HepG2 (cell line): ENCODE results near the gene SMIM30. TPM values are rescaled to one million over a fixed set of nuclear protein-coding genes. Genes with fewer than 3 reads are reported as not detected.

Experiments
- AGO2 ChIP-seq: fragments of 200-400 bp; formaldehyde crosslinking; optimal IDR thresholded peaks from 2 replicates; pipeline ENCODE3; 2017; ENCODE audit warnings: mild to moderate bottlenecking, low read depth, low read length, moderate library complexity
- GTF3A ChIP-seq: sonication (generic); formaldehyde crosslinking; conservative IDR thresholded peaks from 2 replicates; pipeline ENCODE4 v1.4.0; 2020; ENCODE audit warnings: mild to moderate bottlenecking, missing genetic modification reagents
- GZF1 ChIP-seq: sonication (generic); formaldehyde crosslinking; IDR thresholded peaks from 2 replicates; pipeline ENCODE4 v1.5.1; 2020; ENCODE audit warnings: mild to moderate bottlenecking, missing genetic modification reagents
- KLF12 ChIP-seq: sonication (generic); formaldehyde crosslinking; IDR thresholded peaks from 2 replicates; pipeline ENCODE4 v1.4.0; 2020; ENCODE audit warnings: missing genetic modification reagents, borderline replicate concordance
- PHF5A ChIP-seq: IDR thresholded peaks from one replicate; pipeline ENCODE4 v1.6.1; 2018; ENCODE audit warnings: low read depth, missing genetic modification reagents; ENCODE audit not compliant: unreplicated experiment
- PRMT3 ChIP-seq: sonication (generic); formaldehyde crosslinking; IDR thresholded peaks from 2 replicates; pipeline ENCODE4 v1.8.1; 2022; ENCODE audit warnings: low read depth, mild to moderate bottlenecking, moderate library complexity, missing genetic modification reagents, borderline replicate concordance
- SAFB2 ChIP-seq: sonication (generic); formaldehyde crosslinking; IDR thresholded peaks from 2 replicates; pipeline ENCODE4 v1.5.1; 2020; ENCODE audit warnings: missing genetic modification reagents, low read depth, mild to moderate bottlenecking, borderline replicate concordance
- SP4 ChIP-seq: sonication (generic); formaldehyde crosslinking; IDR thresholded peaks from 2 replicates; pipeline ENCODE4 v1.8.1; 2023; ENCODE audit warnings: mild to moderate bottlenecking, missing genetic modification reagents
- ZNF468 ChIP-seq: sonication (generic); formaldehyde crosslinking; IDR thresholded peaks from 2 replicates; pipeline ENCODE4 v1.8.0; 2022; ENCODE audit warnings: mild to moderate bottlenecking, moderate library complexity, missing genetic modification reagents
- ZNF782 ChIP-seq: sonication (generic); formaldehyde crosslinking; IDR thresholded peaks from 2 replicates; pipeline ENCODE4 v1.4.0; 2020; ENCODE audit warnings: missing genetic modification reagents, mild to moderate bottlenecking, borderline replicate concordance
- polyA plus RNA-seq, 8 experiments: library from polyadenylated mRNA; depleted of rRNA in 3 of 8; stranded (reverse) in 7 of 8; unstranded in 1 of 8; fragments of >200 nt; fragmentation: Illumina TruSeq in 4 of 8; extraction: Trizol in 4 of 8; gene quantifications; 2 replicates each; pipeline versions ENCODE4 v1.2.1 to v1.2.3, GENCODE V29; 2011 to 2016; ENCODE audit warnings: low read depth in 4 of 8, missing spikeins in 1 of 8, mixed read lengths in 1 of 8; ENCODE audit not compliant: insufficient read depth in 1 of 8
- total RNA-seq, 5 experiments: library from RNA; depleted of rRNA; stranded (reverse); fragments of >200 nt; fragmentation: Illumina TruSeq; extraction: Trizol; gene quantifications; 2 replicates each; pipeline ENCODE4 v1.2.3, GENCODE V29; 2016; ENCODE audit warnings: low read depth in 1 of 5
- TF ChIP-seq, protein P1 (sequence below): sonication (generic); formaldehyde crosslinking; IDR thresholded peaks from 2 replicates; pipeline ENCODE4 v1.5.0; 2020; ENCODE audit warnings: mild to moderate bottlenecking, missing genetic modification reagents
- TF ChIP-seq, protein P2 (sequence below): IDR thresholded peaks from 2 replicates; pipeline ENCODE4 v1.6.1; 2016; ENCODE audit warnings: low read depth, borderline replicate concordance
- TF ChIP-seq, protein P3 (sequence below): sonication (generic); formaldehyde crosslinking; IDR thresholded peaks from 2 replicates; pipeline ENCODE4 v1.5.0; 2020; ENCODE audit warnings: mild to moderate bottlenecking, missing genetic modification reagents, borderline replicate concordance
- TF ChIP-seq, protein P4 (sequence below): sonication (generic); formaldehyde crosslinking; IDR thresholded peaks from 2 replicates; pipeline ENCODE4 v1.9.0; 2021; ENCODE audit warnings: missing genetic modification reagents, mild to moderate bottlenecking, borderline replicate concordance

Gene SMIM30
- total and polyA plus RNA-seq, 2 of the 13 experiments (the other 11 are each of a cell fraction or from before 2014, with no cell fraction given) = 23.5 to 25.2 TPM

DNA sequence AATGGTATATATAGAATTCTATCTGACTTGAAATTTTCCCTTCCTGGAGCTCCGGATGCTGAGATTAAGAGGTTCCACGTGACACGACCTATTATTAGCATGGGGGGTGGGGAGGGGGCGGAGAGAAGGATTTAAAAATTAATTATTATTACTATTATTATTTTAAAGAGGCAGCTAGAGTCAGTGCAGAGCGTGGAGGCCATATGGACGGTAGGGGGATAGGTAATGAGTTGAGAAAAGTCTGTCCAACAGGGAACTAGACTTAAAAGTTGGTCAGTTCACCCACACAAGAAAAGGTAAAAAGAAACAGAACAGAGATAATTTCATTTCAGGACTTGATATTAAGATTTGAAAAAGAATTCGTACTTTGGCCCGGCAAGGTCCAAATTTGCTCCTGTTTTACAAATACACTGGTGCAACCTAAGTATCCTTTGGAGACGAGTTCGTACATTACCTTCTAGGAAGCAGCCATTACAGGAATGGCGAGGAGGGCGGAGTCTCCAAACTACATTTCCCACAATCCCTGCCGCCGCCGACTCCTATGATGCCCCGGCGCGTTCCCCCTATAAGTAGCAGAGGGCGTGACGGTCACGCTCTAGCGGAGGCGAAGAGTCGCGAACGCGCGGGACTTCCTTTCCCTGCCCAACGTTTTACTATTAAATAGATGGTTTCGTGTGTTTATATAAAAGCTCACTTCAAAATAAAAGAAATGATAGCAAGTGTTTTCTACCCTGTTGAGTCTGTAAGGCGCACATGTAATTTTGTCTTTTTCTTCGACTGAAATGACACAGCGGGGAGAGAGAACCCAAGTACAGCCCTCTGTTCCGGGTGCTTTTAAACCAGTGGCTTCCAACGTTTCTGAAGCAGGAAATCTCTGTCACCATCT, at the start of gene SMIM30 (continued):
- TF ChIP-seq, protein P1, sequence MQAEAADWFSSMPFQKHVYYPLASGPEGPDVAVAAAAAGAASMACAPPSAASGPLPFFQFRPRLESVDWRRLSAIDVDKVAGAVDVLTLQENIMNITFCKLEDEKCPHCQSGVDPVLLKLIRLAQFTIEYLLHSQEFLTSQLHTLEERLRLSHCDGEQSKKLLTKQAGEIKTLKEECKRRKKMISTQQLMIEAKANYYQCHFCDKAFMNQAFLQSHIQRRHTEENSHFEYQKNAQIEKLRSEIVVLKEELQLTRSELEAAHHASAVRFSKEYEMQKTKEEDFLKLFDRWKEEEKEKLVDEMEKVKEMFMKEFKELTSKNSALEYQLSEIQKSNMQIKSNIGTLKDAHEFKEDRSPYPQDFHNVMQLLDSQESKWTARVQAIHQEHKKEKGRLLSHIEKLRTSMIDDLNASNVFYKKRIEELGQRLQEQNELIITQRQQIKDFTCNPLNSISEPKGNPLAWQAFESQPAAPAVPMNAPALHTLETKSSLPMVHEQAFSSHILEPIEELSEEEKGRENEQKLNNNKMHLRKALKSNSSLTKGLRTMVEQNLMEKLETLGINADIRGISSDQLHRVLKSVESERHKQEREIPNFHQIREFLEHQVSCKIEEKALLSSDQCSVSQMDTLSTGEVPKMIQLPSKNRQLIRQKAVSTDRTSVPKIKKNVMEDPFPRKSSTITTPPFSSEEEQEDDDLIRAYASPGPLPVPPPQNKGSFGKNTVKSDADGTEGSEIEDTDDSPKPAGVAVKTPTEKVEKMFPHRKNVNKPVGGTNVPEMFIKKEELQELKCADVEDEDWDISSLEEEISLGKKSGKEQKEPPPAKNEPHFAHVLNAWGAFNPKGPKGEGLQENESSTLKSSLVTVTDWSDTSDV (CRISPR knock-in tag) = no peak
- TF ChIP-seq, protein P2, sequence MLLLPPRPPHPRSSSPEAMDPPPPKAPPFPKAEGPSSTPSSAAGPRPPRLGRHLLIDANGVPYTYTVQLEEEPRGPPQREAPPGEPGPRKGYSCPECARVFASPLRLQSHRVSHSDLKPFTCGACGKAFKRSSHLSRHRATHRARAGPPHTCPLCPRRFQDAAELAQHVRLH = peak; percentile 59; the same call in 1 of the 2 replicates
- TF ChIP-seq AGO2 (no peak), SAFB2 (no peak), ZNF782 (CRISPR knock-in tag) (no peak), PRMT3 (CRISPR knock-in tag) (no peak), GZF1 (no peak), GTF3A (CRISPR knock-in tag) (no peak), KLF12 (peak; percentile 94), ZNF468 (CRISPR knock-in tag) (no peak), PHF5A (no peak), SP4 (no peak; the same call in 1 of the 2 replicates)
- TF ChIP-seq, protein P3, sequence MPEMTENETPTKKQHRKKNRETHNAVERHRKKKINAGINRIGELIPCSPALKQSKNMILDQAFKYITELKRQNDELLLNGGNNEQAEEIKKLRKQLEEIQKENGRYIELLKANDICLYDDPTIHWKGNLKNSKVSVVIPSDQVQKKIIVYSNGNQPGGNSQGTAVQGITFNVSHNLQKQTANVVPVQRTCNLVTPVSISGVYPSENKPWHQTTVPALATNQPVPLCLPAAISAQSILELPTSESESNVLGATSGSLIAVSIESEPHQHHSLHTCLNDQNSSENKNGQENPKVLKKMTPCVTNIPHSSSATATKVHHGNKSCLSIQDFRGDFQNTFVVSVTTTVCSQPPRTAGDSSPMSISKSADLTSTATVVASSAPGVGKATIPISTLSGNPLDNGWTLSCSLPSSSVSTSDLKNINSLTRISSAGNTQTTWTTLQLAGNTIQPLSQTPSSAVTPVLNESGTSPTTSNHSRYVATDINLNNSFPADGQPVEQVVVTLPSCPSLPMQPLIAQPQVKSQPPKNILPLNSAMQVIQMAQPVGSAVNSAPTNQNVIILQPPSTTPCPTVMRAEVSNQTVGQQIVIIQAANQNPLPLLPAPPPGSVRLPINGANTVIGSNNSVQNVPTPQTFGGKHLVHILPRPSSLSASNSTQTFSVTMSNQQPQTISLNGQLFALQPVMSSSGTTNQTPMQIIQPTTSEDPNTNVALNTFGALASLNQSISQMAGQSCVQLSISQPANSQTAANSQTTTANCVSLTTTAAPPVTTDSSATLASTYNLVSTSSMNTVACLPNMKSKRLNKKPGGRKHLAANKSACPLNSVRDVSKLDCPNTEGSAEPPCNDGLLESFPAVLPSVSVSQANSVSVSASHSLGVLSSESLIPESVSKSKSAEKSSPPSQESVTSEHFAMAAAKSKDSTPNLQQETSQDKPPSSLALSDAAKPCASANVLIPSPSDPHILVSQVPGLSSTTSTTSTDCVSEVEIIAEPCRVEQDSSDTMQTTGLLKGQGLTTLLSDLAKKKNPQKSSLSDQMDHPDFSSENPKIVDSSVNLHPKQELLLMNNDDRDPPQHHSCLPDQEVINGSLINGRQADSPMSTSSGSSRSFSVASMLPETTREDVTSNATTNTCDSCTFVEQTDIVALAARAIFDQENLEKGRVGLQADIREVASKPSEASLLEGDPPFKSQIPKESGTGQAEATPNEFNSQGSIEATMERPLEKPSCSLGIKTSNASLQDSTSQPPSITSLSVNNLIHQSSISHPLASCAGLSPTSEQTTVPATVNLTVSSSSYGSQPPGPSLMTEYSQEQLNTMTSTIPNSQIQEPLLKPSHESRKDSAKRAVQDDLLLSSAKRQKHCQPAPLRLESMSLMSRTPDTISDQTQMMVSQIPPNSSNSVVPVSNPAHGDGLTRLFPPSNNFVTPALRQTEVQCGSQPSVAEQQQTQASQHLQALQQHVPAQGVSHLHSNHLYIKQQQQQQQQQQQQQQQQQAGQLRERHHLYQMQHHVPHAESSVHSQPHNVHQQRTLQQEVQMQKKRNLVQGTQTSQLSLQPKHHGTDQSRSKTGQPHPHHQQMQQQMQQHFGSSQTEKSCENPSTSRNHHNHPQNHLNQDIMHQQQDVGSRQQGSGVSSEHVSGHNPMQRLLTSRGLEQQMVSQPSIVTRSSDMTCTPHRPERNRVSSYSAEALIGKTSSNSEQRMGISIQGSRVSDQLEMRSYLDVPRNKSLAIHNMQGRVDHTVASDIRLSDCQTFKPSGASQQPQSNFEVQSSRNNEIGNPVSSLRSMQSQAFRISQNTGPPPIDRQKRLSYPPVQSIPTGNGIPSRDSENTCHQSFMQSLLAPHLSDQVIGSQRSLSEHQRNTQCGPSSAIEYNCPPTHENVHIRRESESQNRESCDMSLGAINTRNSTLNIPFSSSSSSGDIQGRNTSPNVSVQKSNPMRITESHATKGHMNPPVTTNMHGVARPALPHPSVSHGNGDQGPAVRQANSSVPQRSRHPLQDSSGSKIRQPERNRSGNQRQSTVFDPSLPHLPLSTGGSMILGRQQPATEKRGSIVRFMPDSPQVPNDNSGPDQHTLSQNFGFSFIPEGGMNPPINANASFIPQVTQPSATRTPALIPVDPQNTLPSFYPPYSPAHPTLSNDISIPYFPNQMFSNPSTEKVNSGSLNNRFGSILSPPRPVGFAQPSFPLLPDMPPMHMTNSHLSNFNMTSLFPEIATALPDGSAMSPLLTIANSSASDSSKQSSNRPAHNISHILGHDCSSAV (CRISPR knock-in tag) = no peak
- TF ChIP-seq, protein P4, sequence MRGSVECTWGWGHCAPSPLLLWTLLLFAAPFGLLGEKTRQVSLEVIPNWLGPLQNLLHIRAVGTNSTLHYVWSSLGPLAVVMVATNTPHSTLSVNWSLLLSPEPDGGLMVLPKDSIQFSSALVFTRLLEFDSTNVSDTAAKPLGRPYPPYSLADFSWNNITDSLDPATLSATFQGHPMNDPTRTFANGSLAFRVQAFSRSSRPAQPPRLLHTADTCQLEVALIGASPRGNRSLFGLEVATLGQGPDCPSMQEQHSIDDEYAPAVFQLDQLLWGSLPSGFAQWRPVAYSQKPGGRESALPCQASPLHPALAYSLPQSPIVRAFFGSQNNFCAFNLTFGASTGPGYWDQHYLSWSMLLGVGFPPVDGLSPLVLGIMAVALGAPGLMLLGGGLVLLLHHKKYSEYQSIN (CRISPR knock-in tag) = no peak
